NCI-H524 treated with DMSO at 0.1 percent for 48 hours (cell line): ENCODE data around the gene USH1G.
A peak's percentile ranks its signal among the peaks of the same experiment; 100 is the strongest.

Experiments used
- DNase-seq: peaks from one replicate; lab custom pipeline; 2025; lab: John Stamatoyannopoulos, UW

The USH1G gene

GRCh38 chr17:74954115-74954514, 31.1 kb upstream of the USH1G start:
- no peak for DNase-seq

GRCh38 chr17:74953134-74953687, 30.2 kb upstream of the USH1G start:
- DNase-seq: no peak

GRCh38 chr17:74952431-74953133, 29.5 kb upstream of the USH1G start:
- DNase-seq: no peak

- no peak for DNase-seq
Measured at GRCh38 chr17:74951680-74952421, 28.8 kb upstream of the USH1G start.

GRCh38 chr17:74951065-74951464, 28.0 kb upstream of the USH1G start:
- no peak for DNase-seq

- no peak for DNase-seq
Measured at GRCh38 chr17:74950207-74950606, 27.2 kb upstream of the USH1G start.

- no peak for DNase-seq
Measured at GRCh38 chr17:74949455-74950115, 26.5 kb upstream of the USH1G start.

GRCh38 chr17:74947041-74947754, 24.1 kb upstream of the USH1G start:
- DNase-seq: no peak

GRCh38 chr17:74946641-74947040, 23.6 kb upstream of the USH1G start:
- DNase-seq: no peak

- no peak for DNase-seq
Measured at GRCh38 chr17:74945543-74945942, 22.5 kb upstream of the USH1G start.

- DNase-seq: no peak
Measured at GRCh38 chr17:74943808-74944522, 20.9 kb upstream of the USH1G start.

- DNase-seq: no peak
Measured at GRCh38 chr17:74941128-74941725, 18.2 kb upstream of the USH1G start.

- DNase-seq: no peak
Measured at GRCh38 chr17:74939534-74939933, 16.5 kb upstream of the USH1G start.

- no peak for DNase-seq
Measured at GRCh38 chr17:74938194-74938950, 15.3 kb upstream of the USH1G start.

GRCh38 chr17:74937064-74938051, 14.3 kb upstream of the USH1G start:
- DNase-seq: peak; percentile 66

GRCh38 chr17:74936470-74936799, 13.4 kb upstream of the USH1G start:
- no peak for DNase-seq

GRCh38 chr17:74935585-74936469, 12.8 kb upstream of the USH1G start, which contains the start of gene OTOP3:
Gene OTOP3 (plus strand): TSS chr17:74935898. CDS start chr17:74935922, 24 bp downstream.
- peak; percentile 70 for DNase-seq

GRCh38 chr17:74935048-74935447, 12.0 kb upstream of the USH1G start:
- DNase-seq: no peak
